GM10266 (cell line): ENCODE results near the gene SUPT3H.

Source experiments
- DNase-seq: peaks from one replicate; pipeline ENCODE4 v3.0.0; 2012; ENCODE audit errors: extremely low spot score
- CTCF ChIP-seq: IDR thresholded peaks from 2 replicates; pipeline ENCODE4 v1.5.1; 2012; ENCODE audit warnings: mild to moderate bottlenecking, low read depth; ENCODE audit not compliant: control insufficient read depth, insufficient read depth; ENCODE audit errors: missing control alignments

Gene SUPT3H

GRCh38 chr6:45415788-45416518 lies 38.2 kb upstream of the SUPT3H start:
- DNase-seq, result no peak
- TF ChIP-seq CTCF, result no peak

GRCh38 chr6:45415315-45415714 lies 37.6 kb upstream of the SUPT3H start:
- TF ChIP-seq CTCF, result no peak
- no peak for DNase-seq

GRCh38 chr6:45411959-45412358 lies 34.2 kb upstream of the SUPT3H start:
- DNase-seq, result no peak
- TF ChIP-seq CTCF, result no peak

- TF ChIP-seq CTCF, result no peak
- DNase-seq, result no peak
Measured at GRCh38 chr6:45400021-45400420, 22.3 kb upstream of the SUPT3H start.

GRCh38 chr6:45398075-45398813 lies 20.5 kb upstream of the SUPT3H start:
- no peak for DNase-seq
- no peak for TF ChIP-seq CTCF

- no peak for DNase-seq
- no peak for TF ChIP-seq CTCF
Measured at GRCh38 chr6:45394586-45395095, 16.9 kb upstream of the SUPT3H start.

GRCh38 chr6:45388328-45388727 lies 10.6 kb upstream of the SUPT3H start:
- no peak for DNase-seq
- TF ChIP-seq CTCF, result no peak
